KOPT-K1 (cell line): ENCODE results near the gene SCO2.

ENCODE experiments used
- H3K27ac ChIP-seq: fragments of 200-600 bp; sonication (generic); 2 replicates; pipeline ENCODE4 v1.5.1; 2016; ENCODE audit warnings: antibody characterized with exemption, mild to moderate bottlenecking, low read depth, low read length; ENCODE audit not compliant: poor library complexity, severe bottlenecking
- H3K36me3 ChIP-seq: fragments of 200-600 bp; sonication (generic); 2 replicates; pipeline ENCODE4 v1.5.1; 2017; ENCODE audit warnings: antibody characterized with exemption, mild to moderate bottlenecking, low read length, moderate library complexity; ENCODE audit not compliant: insufficient read depth
- H3K9me3 ChIP-seq: fragments of 200-600 bp; sonication (generic); 2 replicates; pipeline ENCODE4 v1.5.1; 2017; ENCODE audit warnings: antibody characterized with exemption, low read length, mild to moderate bottlenecking; ENCODE audit not compliant: insufficient read depth, poor library complexity, severe bottlenecking

The SCO2 gene

DNA sequence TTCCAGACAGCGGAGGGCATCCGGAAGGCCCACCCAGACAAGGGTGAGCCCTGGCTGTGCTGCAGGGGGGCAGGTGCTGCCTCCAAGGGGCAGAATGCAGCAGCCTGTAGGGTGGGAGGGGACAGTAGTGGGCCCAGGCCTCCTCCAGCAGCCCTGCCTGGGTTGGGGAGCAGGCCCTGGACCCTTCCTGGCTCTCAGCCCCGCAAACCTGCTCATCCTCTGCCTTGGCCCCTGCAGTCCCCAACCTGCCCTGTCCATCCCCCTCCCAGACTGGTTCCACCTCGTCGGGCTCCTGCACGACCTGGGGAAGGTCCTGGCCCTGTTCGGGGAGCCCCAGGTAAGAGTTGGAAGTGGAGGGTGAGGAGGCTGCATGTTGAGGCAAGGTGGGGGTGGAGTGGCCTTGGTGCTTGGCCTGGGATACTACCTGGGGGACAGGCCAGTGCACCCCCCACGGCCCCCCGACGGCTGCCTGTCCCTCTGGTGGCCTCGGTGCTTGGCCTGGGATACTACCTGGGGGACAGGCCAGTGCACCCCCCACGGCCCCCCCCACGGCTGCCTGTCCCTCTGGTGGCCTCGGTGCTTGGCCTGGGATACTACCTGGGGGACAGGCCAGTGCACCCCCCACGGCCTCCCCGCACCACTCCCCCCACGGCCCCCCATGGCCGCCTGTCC is 37.3 kb downstream of the SCO2 start:
- Histone ChIP-seq H3K9me3 (no peaks in the 10 kb centered on the region), H3K27ac (no peak overlapping the region), H3K36me3 (no peaks in the 10 kb centered on the region)

DNA sequence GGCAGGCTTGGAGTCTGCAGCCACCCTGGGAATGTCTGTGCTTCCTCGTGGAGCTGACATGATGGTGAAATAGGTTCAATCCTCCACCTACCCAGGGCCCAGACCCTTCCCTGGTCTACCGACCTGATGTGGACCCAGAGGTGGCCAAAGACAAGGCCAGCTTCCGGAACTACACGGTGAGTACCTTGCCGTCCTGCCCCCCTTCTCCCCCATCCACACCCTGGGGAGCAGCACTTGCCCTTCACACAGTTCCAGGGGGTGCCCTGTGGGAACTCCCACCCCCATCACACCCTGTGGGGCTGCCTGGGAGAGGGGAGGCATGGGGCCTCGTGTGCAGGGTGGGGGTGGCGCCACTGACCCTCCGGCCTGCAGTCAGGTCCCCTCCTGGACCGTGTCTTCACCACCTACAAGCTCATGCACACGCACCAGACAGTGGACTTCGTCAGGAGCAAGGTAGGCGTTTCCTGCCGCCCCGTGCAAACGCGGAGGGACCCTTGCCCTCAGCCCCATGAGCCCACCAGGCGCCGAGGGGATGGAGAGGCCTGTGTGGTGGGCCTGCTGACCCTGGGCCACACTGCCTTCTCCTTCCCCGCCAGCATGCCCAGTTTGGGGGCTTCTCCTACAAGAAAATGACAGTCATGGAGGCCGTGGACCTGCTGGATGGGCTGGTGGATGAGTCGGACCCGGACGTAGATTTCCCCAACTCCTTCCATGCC is 38.0 kb downstream of the SCO2 start:
- Histone ChIP-seq H3K9me3 (no peaks in the 10 kb centered on the region), H3K36me3 (no peaks in the 10 kb centered on the region), H3K27ac (no peak overlapping the region)

DNA sequence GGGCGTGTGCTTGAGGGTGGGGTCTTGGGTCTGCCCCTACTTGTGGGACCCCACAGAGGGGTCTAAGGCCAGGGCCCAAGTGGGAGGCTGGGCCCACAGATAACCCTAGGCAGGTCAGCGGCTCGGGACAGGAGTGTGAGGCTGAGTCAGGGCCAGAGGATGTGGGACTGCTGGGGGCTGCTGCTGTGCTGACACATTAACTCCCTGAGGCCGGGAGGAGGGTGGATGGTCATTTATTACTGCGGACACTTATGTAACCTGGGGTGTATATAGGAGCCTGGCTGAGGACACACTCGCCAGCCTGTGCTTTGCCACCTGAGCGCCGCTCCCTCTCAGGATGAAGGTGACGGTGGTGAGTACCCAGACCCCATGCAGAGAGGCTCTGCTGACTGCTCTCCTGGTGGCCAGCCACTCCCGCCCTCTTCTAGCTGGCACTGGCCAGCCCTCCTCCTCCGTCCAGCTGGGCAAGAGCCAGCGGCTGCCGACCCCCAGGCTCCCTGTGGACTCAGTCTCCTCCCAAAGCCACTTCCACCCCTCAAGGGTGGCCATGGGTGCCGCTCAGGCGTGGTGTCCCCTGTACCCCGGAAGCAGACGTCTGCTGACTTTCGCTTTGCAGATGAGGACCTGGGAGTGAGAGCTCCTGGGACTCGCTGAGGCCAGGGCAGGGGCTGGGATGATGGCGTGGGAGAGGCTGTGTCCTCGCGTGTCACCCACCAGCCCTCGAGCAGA is 38.7 kb downstream of the SCO2 start, which contains the start of gene MIOX:
TSS of gene MIOX (plus strand) at position 299 of the 729 bp plus-strand sequence. CDS start at position 338, 39 bp downstream.
- H3K36me3 ChIP-seq: no peaks in the 10 kb centered on the region
- no peak within 1 kb of the TSS for H3K27ac ChIP-seq
- H3K9me3 ChIP-seq: no peaks in the 10 kb centered on the region

DNA sequence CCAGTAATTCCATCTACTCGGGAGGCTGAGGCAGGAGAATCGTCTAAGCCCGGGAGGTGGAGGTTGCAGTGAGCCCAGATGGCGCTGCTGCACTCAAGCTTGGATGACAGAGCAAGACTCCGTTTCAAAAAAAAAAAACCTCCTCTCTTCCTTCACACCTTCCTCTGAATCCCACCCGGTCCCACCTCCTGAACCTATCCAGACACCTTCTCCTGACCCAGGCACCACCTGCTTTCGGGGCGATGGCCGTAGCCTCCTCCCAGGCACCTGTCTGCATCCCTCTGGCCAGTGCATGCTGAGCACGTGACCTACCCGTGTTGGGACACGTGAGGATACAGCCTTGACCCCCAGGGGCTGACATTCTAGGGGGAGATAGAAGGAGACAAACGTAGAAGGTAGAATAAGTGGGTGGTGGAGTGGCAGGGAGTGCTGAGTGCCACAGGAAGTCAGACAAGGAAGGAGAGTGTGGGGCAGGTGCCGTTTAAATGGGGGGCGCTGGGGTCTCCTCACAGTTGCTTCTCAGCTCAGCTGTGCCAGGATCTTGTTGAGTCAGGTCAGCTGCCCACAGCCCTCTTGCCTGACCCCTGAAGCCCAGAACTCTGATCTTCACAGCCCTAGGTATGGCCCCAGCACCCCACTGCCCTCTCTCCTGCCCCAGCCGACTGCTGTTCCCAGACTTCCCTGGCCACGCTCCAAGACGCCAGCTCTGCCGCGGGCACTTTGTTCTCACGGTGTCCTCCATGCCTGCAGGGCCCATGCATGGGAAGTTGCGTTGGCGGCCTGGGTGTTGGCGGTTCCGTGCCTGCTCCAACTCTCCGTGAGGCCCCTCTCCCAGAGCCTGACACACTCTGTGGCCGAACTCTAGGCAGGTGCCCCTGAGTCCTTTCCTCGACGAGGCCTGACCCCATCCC is 39.9 kb downstream of the SCO2 start:
- Histone ChIP-seq H3K36me3 (no peaks in the 10 kb centered on the region), H3K27ac (no peak overlapping the region), H3K9me3 (no peaks in the 10 kb centered on the region)

DNA sequence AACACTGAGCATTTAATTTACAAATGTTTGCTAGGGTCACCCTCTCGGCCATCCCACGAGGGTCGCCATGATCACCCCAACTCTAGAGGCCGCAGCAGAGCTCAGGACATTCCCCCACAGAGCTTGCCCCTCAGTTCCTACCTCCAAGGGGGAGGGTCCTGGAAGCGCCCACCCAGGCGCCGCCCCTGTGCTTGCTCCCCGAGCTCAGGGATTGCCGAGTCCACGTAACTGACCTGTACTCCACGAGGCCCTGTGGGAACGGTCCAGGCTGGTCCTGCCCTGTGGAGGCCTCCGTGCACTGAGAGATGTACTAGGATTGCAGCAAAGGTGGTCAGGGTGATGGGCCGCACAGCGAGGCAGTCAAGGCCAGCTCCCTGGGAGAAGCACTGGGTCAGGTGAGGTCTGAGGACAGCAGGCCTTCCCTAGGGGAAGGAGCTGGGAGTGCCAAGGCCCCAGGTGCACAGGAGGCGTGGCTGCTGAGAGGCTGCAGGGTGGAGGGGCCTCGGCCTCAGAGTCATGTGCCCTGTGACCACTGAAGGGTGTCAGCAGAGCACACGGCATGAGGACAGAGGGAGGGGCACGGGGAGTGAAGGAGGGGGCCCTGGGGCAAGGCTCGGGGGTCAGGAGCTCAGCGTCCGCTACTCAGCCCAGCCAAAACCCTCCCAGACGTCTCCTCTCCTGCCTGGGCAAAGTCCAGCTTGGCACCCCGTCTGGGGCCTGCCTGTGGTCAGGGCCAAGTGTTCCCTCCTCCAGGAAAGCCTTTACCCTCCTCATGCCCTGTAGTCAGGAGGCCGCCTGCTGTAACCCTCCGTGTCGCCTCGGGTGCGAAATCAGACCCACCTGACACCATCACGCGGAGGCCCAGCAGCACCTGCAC is 41.2 kb downstream of the SCO2 start:
- H3K27ac ChIP-seq: no peak overlapping the region

DNA sequence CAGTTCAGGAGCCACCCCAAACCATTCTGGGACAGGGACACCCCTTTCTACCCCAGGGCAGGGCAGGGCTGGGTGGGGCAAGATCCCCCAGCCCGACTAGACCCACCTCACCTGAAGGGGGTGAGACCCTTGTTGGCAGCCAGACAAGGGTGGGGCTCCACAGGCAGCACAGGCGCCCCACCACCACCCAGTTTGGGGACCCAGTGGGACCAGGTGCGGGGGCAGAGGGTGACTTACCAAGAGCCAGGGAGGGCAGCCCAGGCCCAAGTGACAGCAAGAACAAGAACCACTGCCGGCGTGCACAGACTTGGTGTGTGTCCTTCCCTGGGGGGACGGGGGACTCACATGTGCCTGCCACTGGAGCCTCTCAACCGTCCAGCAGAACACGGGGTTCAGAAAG is 41.8 kb downstream of the SCO2 start:
- no peaks in the 10 kb centered on the region for H3K9me3 ChIP-seq
- no peak overlapping the region for H3K27ac ChIP-seq
- H3K36me3 ChIP-seq: no peaks in the 10 kb centered on the region

More for the DNA sequence above, 41.2 kb downstream of the SCO2 start:
- no peaks in the 10 kb centered on the region for H3K36me3 ChIP-seq
- no peaks in the 10 kb centered on the region for H3K9me3 ChIP-seq

DNA sequence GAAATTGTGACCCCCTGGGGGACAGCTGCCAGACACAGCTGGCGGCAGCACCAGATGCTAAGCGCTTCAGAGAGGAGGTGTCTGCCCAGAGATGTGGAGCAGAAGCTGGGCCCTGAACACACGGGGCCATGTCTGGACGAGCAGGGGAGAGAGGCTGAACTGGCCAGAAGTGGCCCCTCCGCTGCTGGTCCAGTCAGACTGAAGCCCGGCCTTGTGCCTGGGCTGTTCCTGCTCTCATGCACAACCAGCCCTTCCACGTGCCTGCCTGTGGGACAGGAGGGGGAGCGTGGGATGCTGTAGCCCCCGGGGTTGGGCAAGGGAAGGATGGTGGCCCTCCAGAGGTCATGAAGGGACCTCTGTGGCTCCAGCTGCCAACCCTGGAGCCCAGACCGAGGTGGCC is 42.3 kb downstream of the SCO2 start:
- Histone ChIP-seq H3K27ac (no peak overlapping the region), H3K9me3 (no peaks in the 10 kb centered on the region), H3K36me3 (no peaks in the 10 kb centered on the region)

DNA sequence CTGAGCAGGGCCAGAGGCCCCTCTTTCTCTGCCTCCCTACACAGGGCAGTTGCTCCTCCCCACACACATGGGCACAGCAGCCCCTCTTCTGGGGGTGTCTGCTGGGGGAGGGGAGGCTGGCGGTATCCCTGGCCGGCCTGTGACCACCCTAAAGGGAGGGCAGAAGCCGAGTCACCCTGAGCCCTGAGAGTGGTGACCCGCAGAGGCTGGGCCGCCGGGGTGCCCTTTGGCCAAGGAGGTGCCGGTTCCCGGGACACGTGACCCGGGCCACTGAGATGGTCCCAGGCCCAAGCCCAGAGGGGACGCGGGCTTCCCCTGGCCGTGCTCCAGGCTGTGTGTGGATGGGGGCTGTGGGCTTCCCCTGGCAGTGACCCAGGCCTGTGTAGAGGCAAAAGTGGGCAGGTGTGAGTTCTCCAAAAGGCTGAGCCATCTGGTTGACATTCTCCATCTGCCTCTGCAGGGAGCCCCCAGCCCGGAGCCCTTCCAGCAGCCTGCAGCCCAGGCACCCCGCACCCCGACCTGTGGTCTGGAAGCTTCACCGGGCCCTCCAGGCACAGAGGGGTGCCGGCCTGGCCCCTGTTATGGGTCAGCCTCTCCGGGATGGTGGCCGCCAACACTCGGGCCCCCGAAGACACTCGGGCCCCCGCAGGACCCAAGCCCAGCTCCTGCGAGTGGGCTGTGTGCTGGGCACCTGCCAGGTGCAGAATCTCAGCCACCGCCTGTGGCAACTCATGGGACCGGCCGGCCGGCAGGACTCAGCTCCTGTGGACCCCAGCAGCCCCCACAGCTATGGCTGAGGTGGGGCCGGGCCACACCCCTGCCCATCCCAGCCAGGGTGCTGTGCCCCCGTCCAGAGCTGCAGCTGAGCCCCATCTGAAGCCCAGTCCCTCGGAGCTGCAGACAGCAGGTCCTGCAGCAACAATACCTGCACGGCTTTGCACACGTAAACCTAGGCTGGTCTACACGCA is 43.0 kb downstream of the SCO2 start:
- Histone ChIP-seq H3K9me3 (no peaks in the 10 kb centered on the region), H3K27ac (no peak overlapping the region)

DNA sequence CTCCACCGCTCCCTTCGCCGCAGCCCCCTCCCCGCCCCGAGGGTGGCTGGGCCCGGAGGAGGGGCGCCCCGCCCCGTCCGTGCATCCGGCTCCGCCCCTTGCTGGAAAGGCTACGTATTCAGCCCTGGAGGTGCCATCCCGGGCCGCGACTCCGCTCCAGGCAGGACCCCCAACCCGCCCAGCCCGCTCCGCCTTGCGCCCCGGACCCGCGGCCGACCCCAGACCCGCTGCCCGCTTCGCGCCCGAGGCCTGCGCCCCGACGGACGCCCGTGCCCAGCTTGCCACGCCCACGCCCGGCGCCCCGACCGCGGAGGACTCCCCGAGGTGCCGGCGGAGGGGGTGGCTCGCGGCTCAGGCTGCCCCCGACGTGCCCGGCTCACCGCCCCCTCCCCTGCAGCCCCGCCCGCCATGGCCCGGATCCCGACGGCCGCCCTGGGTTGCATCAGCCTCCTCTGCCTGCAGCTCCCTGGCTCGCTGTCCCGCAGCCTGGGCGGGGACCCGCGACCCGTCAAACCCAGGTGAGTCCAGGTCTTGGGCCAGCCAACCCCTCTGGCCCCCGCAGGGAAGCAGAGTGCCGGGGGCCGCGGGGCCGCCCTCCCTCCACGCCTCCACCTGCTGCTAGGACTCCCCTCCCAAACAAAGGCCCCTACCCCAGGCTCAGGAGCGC is 43.8 kb downstream of the SCO2 start, which contains the start of gene ADM2:
TSS of gene ADM2 (plus strand) at position 104 of the 667 bp plus-strand sequence. CDS start at position 409, 305 bp downstream.
- H3K36me3 ChIP-seq: no peaks in the 10 kb centered on the region
- H3K27ac ChIP-seq: no peak within 1 kb of the TSS
- no peaks in the 10 kb centered on the region for H3K9me3 ChIP-seq

More for the DNA sequence above, 43.0 kb downstream of the SCO2 start:
- H3K36me3 ChIP-seq: no peaks in the 10 kb centered on the region

DNA sequence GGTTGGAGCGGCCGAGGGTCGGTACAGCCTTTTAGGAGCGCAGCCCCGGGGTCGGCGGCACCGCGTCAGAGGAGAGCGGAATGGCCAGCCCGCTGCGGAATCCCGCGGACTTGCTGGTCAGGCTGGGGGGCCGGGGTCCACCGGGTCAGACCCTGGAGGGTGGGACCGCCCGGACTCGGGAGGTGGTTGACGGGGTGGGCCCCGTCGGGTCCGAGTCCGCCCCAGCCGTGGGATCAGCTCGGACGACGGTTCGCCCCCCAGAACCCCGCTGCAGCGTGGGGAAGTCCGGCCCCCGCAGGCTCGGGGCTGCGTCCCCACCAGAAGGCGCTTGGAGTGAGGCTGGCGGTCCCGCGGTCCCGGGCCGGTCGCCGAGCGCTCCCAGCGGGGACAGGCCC is 44.4 kb downstream of the SCO2 start:
- Histone ChIP-seq H3K9me3 (no peaks in the 10 kb centered on the region), H3K27ac (no peak overlapping the region), H3K36me3 (no peaks in the 10 kb centered on the region)

DNA sequence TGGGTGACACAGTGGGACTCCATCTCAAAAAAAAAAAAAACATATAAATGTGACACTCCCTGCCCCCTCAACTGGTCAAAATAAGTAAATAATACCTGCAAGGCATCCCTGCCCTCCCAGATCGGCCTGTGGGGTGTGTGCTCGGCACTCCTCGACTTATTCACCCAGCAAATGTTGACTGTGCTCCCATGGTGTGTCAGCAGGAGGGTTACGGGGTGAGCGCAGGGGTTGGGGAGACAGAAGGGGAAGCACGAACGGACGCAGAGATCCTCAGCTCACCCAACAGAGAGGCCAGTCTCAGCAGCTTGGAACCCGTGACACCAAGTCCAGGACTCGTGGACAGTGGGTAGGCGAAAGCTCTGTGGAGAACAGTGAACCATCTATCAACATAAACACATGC is 45.7 kb downstream of the SCO2 start:
- H3K9me3 ChIP-seq: no peaks in the 10 kb centered on the region
- no peak overlapping the region for H3K27ac ChIP-seq
- no peaks in the 10 kb centered on the region for H3K36me3 ChIP-seq

DNA sequence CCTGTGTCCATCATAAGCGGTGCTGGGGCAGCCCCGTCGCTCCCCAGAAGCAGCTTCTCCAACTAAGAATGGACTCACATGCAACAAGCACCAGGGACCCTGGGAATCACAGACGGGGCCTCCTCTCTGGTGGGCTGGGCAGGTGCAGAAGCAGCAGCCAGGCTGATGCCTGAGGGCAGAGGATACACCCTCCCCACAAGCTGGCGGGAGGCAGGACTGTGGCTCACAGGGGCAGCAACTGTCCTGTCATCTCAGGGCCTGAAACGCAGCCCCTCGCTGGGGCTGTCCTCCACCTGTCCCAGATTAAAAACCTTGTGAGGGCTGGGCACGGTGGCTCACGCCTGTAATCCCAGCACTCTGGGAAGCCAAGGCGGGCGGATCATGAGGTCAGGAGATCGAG is 47.5 kb downstream of the SCO2 start:
- H3K9me3 ChIP-seq: no peaks in the 10 kb centered on the region
- no peaks in the 10 kb centered on the region for H3K36me3 ChIP-seq
- no peak overlapping the region for H3K27ac ChIP-seq
